Astrocyte of the hippocampus (primary cell): ENCODE results near the gene SYVN1.
"Not testable (repeated sequence)": the region's sequence is repeated elsewhere in the genome, so short reads cannot be mapped to it uniquely, and the experiment has no call there.

Experiments used
- DNase-seq: peaks from one replicate; pipeline ENCODE4 v3.0.0; 2011; ENCODE audit warnings: low read depth, low spot score

Gene SYVN1

GRCh38 chr11:65151331-65151899 lies 17.1 kb upstream of the SYVN1 start:
- no peak for DNase-seq

GRCh38 chr11:65150509-65151299 lies 16.4 kb upstream of the SYVN1 start:
- DNase-seq = peak; percentile 90

GRCh38 chr11:65150131-65150508 lies 15.8 kb upstream of the SYVN1 start:
- not testable (repeated sequence) for DNase-seq

GRCh38 chr11:65148657-65149056 lies 14.3 kb upstream of the SYVN1 start:
- DNase-seq = no peak

- no peak for DNase-seq
Observed at GRCh38 chr11:65147352-65148075, 13.2 kb upstream of the SYVN1 start.

- DNase-seq = no peak
Observed at GRCh38 chr11:65141896-65142494, 7.7 kb upstream of the SYVN1 start.

- no peak for DNase-seq
Observed at GRCh38 chr11:65136515-65137096, 2.3 kb upstream of the SYVN1 start.

GRCh38 chr11:65135633-65136145 lies 1.4 kb upstream of the SYVN1 start:
- no peak for DNase-seq

GRCh38 chr11:65134952-65135632 lies 773 bp upstream of the SYVN1 start:
- DNase-seq = peak; percentile 98

- DNase-seq = no peak
Observed at GRCh38 chr11:65133724-65134123, 595 bp downstream of the SYVN1 start.

- peak; percentile 22 for DNase-seq
Observed at GRCh38 chr11:65132988-65133700, 1.2 kb downstream of the SYVN1 start.

- no peak for DNase-seq
Observed at GRCh38 chr11:65132238-65132987, 1.9 kb downstream of the SYVN1 start.

GRCh38 chr11:65131895-65132237 lies 2.5 kb downstream of the SYVN1 start:
- DNase-seq = no peak

- DNase-seq = no peak
Observed at GRCh38 chr11:65131417-65131776, 2.9 kb downstream of the SYVN1 start.

GRCh38 chr11:65130631-65131416 lies 3.5 kb downstream of the SYVN1 start:
- DNase-seq = no peak

GRCh38 chr11:65129649-65130441 lies 4.5 kb downstream of the SYVN1 start:
- no peak for DNase-seq

GRCh38 chr11:65128182-65129145 lies 5.9 kb downstream of the SYVN1 start:
- DNase-seq = no peak
